SK-MEL-5 (cell line): ENCODE data around the gene APPL2. TPM values are rescaled to one million over a fixed set of nuclear protein-coding genes. Genes with fewer than 3 reads are reported as not detected.
"Not testable (repeated sequence)": the region's sequence is repeated elsewhere in the genome, so short reads cannot be mapped to it uniquely, and the experiment has no call there.

ENCODE experiments used
- DNase-seq: peaks from one replicate; pipeline ENCODE4 v3.0.0-alpha.2; 2016; ENCODE audit warnings: low read depth, low spot score
- in situ Hi-C: cut with HindIII; loops from 2 replicates; pipeline ENCODE4 v1.10.0; 2016; ENCODE audit warnings: low sequenced_read_pairs, high pct_unique_total_duplicates, low pct_unique_long_range_greater_than_20kb
- total RNA-seq: library from RNA; depleted of rRNA; stranded (reverse); fragments of >200 nt; shearing (Covaris generic); gene quantifications from 2 replicates; pipeline ENCODE4 v1.2.3, GENCODE V29; 2014

APPL2 gene
- total RNA-seq, 1 experiment from 2014 or later = 37.3 TPM

DNA sequence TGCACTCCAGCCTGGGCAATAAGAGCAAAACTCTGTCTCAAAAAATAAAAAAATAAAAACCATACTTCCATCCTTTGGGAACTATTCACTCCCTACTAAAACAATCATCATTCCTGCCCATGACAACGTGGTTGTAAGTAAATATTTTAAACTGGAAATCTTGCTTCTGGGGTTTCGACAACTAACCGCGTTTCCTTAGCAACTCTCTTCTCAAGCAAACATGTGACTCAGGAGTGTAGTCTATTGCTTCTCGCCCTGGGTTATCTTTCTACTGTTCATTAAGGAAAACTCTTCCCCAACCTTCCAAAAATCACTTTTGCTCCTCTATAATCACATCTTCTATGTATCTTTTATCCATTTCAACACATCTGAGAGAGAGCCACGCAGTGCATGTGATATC lies 21.8 kb downstream of the APPL2 start:
- in situ Hi-C loops = no loop called here
- no peak for DNase-seq

- in situ Hi-C loops = no loop called here
- DNase-seq = no peak
Observed at GRCh38 chr12:105212438-105212837, 23.5 kb downstream of the APPL2 start.

GRCh38 chr12:105209091-105209490 lies 26.9 kb downstream of the APPL2 start:
- in situ Hi-C loops = no loop called here
- DNase-seq = no peak

DNA sequence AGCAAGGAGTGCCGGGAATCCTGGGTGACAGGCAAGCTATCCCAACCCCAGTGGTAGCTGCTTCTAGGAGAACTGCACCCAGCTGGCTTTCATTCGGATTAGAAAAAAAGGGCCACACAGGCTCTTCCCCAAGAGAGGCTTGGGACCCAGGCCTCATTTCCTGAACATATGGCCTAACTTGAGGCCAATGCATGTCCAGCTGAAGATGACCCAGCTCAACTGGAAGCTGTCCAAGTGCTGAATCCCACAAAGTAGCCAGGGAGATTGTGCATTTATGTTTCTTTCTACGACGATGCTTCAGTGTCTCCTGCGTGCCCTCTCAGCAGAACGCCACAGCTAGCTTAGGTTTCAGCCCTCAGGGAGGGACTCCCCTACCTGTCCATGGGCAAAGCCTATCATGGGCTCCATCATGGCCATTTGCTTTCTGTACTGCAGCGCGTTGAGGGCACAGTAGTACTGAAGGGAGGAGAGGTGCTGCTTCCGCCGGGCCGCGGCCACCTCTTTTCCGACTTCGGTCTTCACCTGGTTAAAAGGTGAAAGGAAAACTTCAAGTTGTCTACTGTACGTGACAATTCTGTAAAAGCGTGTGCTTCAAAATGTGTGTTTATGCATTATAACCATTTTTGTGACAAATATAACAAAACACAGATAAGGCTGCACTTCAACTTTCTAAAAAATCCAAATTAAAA lies 29.1 kb downstream of the APPL2 start:
- in situ Hi-C loops = no loop called here
- DNase-seq = no peak

- DNase-seq = no peak
- in situ Hi-C loops = no loop called here
Observed at GRCh38 chr12:105205322-105206048, 30.5 kb downstream of the APPL2 start.

DNA sequence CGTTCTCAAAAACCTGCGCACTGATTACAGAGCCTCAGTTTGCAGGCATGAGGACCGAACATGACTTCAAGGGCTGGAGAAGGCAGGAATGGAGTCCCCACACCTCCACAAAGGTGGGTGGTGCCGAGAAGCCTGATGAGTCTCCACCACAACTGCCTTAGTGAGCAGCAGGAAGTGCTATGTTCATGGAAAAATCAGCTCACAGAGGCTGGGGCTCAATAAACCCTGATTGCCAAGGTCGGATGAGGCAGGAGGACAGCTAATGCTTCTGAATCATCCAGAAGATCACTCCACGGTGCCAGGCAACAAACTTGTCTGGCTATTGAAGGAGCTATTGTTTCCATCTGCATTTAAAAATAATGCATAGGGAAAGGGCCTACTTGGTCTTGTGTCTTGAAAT lies 31.1 kb downstream of the APPL2 start:
- in situ Hi-C loops = no loop called here
- DNase-seq = no peak

GRCh38 chr12:105204127-105204526 lies 31.8 kb downstream of the APPL2 start:
- in situ Hi-C loops = no loop called here
- no peak for DNase-seq

GRCh38 chr12:105202202-105202601 lies 33.8 kb downstream of the APPL2 start:
- in situ Hi-C loops = no loop called here
- no peak for DNase-seq

DNA sequence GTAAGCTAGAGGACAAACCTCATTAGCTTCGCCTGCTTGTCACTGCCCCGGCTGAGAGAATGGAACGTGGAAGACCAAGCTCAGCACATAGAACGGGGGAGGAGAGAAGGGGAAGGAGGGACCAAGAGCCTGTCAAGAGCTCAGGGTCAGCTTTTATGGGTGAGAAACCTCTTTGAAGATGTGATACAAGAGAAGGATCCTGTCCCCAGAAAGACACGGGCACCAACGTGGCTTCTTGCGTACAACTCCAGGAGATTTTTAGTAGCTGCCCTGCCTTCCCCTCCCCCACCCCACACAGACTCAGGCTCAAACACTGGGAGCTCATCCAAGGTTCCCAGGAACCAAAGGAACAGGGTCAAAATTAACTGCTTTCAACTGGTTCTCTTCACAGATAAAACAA lies 34.7 kb downstream of the APPL2 start:
- no peak for DNase-seq
- in situ Hi-C loops = no loop called here

DNA sequence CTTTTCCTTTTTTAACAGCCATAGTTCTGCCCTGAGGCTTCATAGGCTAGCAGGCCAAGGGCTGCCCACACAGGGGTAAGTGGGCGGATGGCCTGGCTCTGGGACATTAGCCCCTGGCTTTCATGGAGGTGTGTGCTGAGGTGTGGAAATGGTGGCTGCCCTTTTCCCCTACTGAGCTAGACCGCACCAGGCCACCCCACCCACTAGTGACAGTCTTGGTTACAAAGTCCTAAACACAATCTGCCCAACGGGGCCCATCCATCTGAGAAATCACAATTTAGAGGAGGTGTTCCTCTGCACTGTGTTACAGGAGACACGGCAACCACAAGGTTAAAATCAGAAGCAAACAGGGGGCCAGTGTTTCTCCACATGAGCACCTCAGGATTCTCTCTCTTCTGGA lies 35.6 kb downstream of the APPL2 start:
- no peak for DNase-seq
- in situ Hi-C loops = no loop called here

DNA sequence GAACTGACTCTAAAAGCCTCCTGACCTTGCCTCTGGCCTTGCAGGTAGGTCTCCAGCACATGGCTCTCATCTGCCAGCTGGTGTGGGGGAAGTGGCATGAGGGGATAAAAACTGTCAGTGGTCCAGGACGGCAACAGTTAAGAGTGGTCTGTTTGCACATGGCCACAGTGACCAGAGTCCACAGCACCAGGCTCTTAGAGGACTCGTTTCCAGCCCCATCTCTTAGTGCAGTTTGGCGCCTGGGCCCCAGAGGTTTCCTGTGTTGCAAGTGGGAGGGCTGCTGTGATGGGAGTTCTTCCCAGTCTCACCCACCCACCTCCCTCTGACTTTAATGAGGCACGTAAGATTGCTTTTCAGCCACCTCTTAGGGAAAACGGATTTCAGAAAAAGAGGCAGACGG lies 37.0 kb downstream of the APPL2 start:
- DNase-seq = no peak
- in situ Hi-C loops = no loop called here

GRCh38 chr12:105196090-105196489 lies 39.9 kb downstream of the APPL2 start:
- in situ Hi-C loops = no loop called here
- DNase-seq = no peak

- DNase-seq = no peak
- in situ Hi-C loops = no loop called here
Observed at GRCh38 chr12:105194947-105195346, 41.0 kb downstream of the APPL2 start.

DNA sequence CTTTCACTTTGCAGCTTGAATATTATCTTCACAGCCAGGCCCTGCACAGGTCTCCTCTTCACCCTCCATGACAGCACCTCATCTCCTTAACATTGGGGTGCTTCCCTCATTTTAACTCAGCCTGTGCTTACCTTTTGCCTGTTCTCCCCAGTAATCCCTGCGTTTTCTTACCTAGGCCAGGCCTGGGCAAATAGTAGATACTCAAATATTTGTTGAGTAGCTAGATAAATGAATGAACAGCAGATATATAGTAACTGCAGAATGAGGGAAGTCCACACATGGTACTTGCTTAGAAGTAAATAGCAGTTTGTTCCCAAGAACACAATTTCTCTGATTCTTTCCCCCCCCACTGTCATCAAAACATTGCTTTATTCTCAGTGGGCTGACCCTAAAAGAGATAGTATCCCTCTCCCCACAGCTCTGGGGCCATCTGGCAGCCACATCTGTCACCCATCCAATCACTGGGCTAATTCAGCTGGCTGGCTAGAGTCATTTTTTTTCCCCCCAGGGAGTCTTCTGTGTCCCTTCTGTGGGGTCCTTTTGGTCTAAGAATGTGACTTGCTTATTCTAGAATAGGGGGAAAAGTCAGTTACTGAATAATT lies 43.2 kb downstream of the APPL2 start:
- in situ Hi-C loops = no loop called here
- DNase-seq = no peak

GRCh38 chr12:105190530-105190929 lies 45.4 kb downstream of the APPL2 start:
- in situ Hi-C loops = no loop called here
- DNase-seq = no peak

DNA sequence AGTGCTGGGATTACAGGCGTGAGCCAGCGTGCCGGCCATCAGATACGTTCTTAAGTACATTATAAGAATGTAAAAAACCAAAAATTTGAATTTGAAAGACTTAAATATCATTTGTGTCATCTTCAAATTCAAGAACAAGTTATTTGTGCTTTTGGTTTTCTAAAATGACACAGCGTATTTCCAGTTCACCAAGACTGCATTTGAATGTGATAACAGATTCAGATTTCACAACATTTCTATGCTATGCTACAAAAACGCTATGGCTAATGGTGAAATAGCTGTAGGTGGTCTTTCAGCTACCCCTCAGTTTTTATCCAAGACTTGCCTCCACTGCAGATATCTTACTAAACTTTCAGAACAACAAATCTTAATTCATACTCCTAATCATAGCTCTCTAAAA lies 46.7 kb downstream of the APPL2 start:
- in situ Hi-C loops = no loop called here
- no peak for DNase-seq

- in situ Hi-C loops, DNase-seq: not testable (repeated sequence)
Observed at GRCh38 chr12:105183976-105184375, 52.0 kb downstream of the APPL2 start.

DNA sequence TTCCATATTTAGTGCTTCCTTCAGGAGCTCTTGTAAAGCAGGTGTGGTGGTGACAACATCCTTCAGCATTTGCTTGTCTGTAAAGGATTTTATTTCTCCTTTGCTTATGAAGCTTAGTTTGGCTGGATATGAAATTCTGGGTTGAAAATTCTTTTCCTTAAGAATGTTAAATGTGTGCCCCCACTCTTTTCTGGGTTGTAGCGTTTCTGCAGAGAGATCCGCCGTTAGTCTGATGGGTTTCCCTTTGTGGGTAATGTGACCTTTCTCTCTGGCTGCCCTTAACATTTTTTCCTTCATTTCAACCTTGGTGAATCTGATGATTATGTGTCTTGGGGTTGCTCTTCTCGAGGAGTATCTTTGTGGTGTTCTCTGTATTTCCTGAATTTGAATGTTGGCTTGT lies 52.6 kb downstream of the APPL2 start:
- in situ Hi-C loops, DNase-seq: not testable (repeated sequence)

DNA sequence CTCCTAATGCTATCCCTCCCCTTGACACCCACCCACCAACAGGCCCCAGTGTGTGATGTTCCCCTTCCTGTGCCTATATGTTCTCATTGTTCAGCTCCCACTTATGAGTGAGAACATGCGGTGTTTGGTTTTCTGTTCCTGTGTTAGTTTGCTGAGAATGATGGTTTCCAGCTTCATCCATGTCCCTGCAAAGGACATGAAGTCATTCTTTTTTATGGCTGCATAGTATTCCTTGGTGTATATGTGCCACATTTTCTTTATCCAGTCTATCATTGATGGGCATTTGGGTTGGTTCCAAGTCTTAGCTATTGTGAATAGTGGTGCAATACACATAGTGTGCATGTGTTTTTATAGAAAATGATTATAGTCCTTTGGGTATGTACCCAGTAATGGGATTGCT lies 56.9 kb downstream of the APPL2 start:
- DNase-seq, in situ Hi-C loops: not testable (repeated sequence)
